Stimulated activated CD4-positive, alpha-beta T cell treated with anti-CD3 and anti-CD28 coated beads, Interleukin-1b, Interleukin-23, amount 100 ng/mL, for 4 hours (primary cell): Measurements from ENCODE around the gene MRPL12.

ENCODE experiments used
- DNase-seq, 2 donors: peaks; one replicate each; pipeline ENCODE4 v3.0.0-alpha.2; 2020; ENCODE audit warnings: low read depth in 2 of 2

MRPL12 gene

DNA sequence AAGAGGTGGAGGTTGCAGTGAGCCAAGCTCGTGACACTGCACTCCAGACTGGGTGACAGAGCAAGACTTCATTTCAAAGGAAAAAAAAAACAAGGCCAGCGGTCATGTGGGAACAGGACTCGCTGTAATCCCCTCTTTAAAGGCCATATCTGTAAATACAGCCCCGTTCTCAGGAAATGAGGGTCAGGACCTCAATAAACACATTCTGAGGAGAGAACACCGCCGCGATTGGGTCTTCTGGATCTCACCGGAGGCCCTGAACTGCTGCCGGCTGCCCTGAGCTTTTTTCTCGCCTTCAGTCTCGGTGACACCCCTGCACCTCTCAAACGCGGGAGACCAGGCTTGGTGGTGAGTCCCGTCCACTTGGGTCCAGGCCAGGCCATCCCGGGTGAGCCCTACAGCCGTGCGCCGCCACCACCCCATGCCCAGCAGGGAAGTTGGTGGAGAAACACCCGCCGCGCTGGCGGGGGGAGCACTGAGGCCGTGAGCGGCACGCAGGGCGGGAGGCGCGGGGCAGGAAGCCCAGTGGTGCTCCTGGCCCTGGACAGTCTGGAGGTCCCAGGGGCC, 37.3 kb downstream of the MRPL12 start:
- no peak for DNase-seq

DNA sequence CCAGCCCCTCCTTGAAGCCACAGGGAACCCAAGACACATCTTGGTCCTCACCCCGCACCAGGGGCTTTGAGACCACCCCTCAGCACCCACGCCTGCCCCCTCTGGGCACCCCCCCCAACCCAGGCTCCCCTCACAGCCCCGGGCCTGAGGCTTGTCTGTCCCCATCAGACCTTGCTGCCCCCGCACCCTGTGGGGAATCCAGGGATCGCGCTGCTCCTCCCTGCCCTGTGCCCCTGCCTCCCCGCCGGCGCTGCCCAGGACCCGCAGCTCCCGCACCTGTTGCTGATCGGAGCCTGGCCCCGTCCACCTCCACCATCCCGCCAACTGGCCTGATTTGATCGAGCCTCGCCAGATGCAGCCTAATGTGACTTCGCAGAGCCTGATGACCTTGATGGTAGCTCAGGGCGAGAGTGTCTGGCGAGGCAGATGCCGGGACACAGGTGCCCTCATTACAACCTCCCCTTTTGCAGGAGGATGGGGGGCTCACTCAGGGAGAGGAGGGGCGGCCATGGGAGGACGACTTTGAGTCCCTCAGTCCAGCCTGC, 38.0 kb downstream of the MRPL12 start:
- DNase-seq, result no peak

DNA sequence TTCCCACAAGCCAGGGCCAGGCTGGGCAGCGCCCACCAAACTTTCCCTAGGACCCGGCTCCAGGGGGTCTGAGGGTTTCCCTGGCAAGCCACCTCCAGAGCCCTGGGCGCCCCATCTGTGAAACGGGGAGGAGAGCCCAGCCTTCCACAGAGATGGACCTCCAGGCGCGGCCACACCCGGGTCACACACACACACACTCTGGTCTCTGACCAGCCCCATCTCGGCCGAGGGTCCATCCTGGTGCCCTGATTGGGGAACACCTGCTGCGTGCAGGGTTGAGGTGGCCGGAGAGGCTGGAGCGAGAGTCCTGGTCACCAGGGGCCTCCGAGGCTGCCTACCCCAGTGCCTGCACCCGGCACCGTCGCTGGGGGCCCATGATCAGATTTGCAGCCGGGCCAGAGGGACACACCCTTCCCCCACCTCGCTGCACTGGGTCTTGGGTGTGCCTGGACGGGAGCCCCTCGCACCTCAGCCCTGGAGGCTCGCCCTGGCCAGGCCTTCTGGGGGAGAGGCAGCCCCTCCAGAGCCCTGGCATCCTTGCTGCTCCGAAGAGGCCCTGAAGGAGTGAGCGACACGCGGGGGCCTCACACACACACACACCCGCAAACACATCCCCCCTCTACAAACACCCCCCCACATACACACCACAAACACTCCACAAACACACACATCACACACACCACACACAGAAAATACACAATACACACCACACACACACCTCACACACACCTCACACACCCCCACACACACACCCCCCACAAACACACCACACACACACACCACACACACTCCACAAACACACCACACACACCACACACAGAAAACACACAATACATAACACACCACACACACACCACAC, 38.7 kb downstream of the MRPL12 start:
- no peak for DNase-seq
